Fibroblast of lung (primary cell): Measurements from ENCODE around the gene ATP2B1.

Experiments used
- EZH2 ChIP-seq: IDR thresholded peaks from 2 replicates; pipeline ENCODE4 v1.5.1; 2012; ENCODE audit warnings: low read length, control low read depth, mild to moderate bottlenecking; ENCODE audit errors: missing control alignments
- TF ChIP-seq, protein P1 (sequence below), 2 donors: IDR thresholded peaks in 1 of 2; conservative IDR thresholded peaks in 1 of 2; 1 replicate in 1 of 2; 2 replicates in 1 of 2; pipeline ENCODE4 v1.5.1; 2011 to 2012; ENCODE audit warnings: low read length in 2 of 2, control low read depth in 1 of 2, inconsistent platforms in 1 of 2, low read depth in 1 of 2, mild to moderate bottlenecking in 1 of 2

DNA sequence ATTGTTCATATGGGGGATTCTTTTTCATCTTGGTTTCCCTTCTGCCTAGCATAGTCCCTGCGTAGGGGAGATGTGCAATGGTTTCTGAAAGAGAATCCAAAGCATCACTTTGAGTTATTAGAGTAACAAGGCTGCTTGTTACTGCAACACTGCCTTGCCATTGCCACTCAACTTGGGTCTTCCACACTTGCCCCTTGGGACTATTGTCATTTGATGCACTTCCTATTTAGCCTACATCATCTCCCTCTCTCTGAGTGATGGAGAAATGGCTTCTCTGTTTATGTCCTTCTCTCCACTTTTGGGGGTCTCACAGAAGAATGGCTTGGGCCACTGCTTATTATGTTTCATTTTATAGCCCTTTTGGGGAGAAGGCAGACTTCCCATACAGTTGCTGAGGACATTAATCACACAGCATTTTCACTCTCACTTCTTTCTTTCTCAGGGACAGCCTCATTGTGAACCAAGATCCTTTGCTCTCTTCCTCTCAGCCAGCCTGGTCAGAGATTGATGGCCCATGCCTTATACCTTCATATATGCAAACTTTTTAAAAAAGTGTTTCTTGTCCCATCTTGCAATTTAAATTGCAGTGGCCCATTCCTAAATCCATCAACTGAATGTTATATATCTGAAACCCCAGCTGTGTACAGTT, 131.9 kb downstream of the ATP2B1 start:
- no peak for TF ChIP-seq EZH2
- TF ChIP-seq, protein P1, sequence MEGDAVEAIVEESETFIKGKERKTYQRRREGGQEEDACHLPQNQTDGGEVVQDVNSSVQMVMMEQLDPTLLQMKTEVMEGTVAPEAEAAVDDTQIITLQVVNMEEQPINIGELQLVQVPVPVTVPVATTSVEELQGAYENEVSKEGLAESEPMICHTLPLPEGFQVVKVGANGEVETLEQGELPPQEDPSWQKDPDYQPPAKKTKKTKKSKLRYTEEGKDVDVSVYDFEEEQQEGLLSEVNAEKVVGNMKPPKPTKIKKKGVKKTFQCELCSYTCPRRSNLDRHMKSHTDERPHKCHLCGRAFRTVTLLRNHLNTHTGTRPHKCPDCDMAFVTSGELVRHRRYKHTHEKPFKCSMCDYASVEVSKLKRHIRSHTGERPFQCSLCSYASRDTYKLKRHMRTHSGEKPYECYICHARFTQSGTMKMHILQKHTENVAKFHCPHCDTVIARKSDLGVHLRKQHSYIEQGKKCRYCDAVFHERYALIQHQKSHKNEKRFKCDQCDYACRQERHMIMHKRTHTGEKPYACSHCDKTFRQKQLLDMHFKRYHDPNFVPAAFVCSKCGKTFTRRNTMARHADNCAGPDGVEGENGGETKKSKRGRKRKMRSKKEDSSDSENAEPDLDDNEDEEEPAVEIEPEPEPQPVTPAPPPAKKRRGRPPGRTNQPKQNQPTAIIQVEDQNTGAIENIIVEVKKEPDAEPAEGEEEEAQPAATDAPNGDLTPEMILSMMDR (conservative IDR thresholded peaks at IDR 0.05 in 1 of 2, IDR thresholded peaks at IDR 0.05 in 1 of 2; ENCODE audit: low read depth in 1 of 2, low read length in 2 of 2): no peak
